Neural progenitor cell (in vitro differentiated cells): ENCODE results near the gene PGP.

Source experiments
- EZH2 ChIP-seq: fragments of 200-600 bp; sonication (generic); IDR thresholded peaks from 2 replicates; pipeline ENCODE4 v1.6.1; 2017; ENCODE audit warnings: antibody characterized with exemption, mild to moderate bottlenecking, moderate library complexity
- TF ChIP-seq, protein P1 (sequence below): fragments of 200-600 bp; sonication (generic); IDR thresholded peaks from 2 replicates; pipeline ENCODE4 v1.5.1; 2017; ENCODE audit warnings: antibody characterized with exemption, mild to moderate bottlenecking

GRCh38 chr16:2187212-2187611, 27.4 kb downstream of the PGP start:
- TF ChIP-seq, protein P1, sequence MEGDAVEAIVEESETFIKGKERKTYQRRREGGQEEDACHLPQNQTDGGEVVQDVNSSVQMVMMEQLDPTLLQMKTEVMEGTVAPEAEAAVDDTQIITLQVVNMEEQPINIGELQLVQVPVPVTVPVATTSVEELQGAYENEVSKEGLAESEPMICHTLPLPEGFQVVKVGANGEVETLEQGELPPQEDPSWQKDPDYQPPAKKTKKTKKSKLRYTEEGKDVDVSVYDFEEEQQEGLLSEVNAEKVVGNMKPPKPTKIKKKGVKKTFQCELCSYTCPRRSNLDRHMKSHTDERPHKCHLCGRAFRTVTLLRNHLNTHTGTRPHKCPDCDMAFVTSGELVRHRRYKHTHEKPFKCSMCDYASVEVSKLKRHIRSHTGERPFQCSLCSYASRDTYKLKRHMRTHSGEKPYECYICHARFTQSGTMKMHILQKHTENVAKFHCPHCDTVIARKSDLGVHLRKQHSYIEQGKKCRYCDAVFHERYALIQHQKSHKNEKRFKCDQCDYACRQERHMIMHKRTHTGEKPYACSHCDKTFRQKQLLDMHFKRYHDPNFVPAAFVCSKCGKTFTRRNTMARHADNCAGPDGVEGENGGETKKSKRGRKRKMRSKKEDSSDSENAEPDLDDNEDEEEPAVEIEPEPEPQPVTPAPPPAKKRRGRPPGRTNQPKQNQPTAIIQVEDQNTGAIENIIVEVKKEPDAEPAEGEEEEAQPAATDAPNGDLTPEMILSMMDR = no peak
- no peak for TF ChIP-seq EZH2
